Dermis blood vessel endothelial cell (primary cell): ENCODE data around the gene UVSSA. TPM values are rescaled to one million over a fixed set of nuclear protein-coding genes. Genes with fewer than 3 reads are reported as not detected.
A peak's percentile ranks its signal among the peaks of the same experiment; 100 is the strongest.
"Not testable (repeated sequence)": the region's sequence is repeated elsewhere in the genome, so short reads cannot be mapped to it uniquely, and the experiment has no call there.

Source experiments
- DNase-seq: peaks from one replicate; pipeline ENCODE4 v3.0.0; 2010
- total RNA-seq: library from RNA; depleted of rRNA; stranded (reverse); fragments of >200 nt; gene quantifications from 2 replicates; pipeline ENCODE4 v1.2.3, GENCODE V29; 2014

Gene UVSSA
- total RNA-seq, 1 donor from 2014 or later, result 6.1 TPM

DNA sequence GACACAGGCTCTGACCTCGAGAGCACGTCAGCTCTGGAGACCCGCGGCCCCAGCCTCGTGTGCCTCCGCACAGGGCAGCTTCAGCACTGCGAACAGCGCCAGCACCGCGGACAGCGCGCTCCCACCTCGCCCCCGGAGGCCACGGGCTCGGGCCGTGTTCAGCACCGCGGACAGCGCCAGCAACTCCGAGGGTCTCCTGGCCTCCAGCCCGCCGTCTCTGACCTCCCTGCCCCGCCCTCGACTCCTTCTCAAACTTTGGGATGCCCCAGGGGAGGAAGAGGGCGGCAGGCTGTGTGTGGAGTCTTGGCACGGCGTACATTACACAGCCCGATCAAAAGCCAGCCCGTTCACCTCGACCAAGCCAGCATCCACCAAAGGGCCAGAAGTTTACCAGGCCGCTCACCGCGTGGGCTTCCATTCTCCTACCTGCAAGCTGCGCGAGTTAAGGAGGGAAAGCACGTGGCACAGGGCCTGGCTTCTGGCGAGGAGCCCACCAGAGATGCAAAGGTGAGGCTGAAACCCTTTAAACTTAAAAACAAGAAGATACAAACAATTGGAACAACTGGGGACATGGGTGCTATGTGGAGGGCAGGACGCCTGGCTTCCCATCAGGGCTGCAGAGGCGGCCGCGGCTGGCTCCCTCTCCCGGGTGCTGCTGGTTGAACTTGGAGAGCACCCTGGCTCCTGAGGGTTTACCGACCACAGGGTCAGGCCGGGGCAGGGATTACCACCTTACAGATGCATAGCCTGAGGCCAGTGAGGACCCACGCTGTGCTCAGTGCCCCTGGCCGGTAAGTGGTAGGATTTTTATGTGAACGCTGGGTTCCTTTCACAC is 63.7 kb downstream of the UVSSA start:
- DNase-seq, result peak; percentile 62

DNA sequence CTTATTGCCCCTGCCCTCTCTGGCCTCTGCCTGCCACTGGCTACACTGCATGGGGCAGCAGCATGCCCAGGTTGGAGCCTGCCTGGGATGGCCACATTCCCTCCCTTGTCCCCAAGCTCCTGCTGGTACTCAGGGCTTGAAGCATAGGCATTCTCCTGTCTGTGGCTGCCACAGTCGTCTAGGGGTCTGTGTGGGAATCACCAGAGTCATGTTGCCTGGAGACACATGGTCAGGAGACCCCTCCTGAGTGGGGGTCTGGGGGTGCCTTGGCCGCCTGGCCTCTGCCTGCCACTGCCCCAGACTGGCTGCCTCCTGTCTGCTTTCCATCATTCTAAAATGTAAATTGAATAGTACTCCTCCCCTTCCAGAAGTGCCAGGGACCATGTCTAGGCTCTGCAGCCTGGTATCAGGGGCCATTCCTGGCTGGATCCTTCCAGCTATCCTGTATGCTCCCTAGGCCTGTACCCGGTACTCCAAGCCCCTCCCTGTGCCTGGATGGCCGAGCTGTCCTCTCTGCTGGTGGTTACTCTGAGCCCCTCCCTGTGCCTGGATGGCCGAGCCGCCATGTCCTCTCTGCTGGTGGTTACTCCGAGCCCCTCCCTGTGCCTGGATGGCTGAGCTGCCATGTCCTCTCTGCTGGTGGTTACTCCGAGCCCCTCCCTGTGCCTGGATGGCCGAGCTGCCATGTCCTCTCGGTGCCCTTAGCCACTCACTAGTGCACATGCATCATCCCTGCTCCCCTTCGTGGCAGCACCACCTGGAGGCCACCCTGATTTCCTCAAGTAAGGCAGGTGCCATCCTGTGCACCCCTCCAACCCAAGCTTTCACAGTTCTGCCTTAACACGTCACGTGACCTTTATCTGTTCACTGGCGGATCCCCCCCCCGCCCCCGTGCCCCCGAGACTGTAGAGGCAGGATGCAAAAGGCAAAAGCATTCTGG is 64.7 kb downstream of the UVSSA start:
- DNase-seq, result no peak

DNA sequence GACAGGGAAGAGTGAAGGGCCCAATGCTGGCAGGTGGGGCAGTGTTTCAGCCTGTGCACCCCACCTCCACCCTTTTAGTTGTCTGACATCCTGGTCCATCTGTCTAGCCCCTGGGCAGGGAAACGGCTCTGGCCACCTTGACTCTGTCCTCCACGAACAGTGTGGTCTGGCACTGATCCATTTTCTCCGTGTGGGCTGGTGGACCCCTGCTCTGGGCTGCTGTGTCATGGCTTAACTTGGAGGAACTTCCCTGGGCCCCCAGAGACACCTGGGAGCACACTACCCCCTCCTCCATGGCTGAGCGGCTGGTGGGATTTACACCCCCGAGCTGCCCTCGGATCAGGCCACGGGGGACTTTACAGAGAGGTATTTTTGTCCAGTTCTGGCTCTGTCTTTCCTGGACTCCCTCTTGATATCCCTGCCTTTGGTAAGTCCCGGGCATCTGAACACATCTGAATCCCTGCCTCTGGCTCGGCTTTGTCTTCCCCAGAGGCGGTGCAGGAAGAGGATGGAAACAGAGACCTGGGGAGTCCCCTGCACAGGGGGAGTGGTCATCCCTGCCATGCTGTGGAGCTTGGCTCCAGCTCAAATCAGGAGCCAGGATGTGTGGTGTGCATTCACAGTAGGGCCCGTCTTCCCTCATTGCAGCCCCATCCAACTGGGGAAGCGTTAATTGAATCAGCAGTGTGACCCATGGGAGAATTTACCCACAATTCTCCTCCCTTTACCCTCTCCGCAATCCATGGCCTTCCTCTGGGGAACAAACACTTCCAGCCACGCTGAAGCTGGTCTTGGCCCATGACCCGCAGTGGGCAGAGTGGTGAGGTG is 65.6 kb downstream of the UVSSA start:
- DNase-seq, result no peak

DNA sequence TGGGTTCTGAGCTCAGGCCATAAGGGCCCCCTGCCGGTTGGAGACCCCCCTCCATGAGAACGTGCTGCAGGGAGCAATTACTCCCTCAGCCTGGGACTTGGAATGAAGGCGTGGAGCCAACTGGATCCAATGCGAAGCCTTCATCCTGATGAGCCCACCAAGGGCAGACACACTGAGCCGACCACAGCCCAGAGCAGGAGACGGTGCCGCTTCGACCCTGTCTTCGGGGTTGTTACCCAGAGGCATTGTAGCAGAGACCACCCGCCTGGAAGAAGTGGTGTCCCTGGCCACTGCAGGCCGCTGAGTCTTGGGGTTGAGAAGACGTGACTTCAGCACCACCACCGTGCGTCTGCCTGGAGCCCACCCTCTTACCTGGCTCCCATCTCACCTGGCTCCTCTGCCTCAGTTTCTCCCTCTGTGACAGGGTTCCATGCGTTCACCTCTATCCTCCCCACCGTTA is 66.2 kb downstream of the UVSSA start:
- DNase-seq, result no peak

DNA sequence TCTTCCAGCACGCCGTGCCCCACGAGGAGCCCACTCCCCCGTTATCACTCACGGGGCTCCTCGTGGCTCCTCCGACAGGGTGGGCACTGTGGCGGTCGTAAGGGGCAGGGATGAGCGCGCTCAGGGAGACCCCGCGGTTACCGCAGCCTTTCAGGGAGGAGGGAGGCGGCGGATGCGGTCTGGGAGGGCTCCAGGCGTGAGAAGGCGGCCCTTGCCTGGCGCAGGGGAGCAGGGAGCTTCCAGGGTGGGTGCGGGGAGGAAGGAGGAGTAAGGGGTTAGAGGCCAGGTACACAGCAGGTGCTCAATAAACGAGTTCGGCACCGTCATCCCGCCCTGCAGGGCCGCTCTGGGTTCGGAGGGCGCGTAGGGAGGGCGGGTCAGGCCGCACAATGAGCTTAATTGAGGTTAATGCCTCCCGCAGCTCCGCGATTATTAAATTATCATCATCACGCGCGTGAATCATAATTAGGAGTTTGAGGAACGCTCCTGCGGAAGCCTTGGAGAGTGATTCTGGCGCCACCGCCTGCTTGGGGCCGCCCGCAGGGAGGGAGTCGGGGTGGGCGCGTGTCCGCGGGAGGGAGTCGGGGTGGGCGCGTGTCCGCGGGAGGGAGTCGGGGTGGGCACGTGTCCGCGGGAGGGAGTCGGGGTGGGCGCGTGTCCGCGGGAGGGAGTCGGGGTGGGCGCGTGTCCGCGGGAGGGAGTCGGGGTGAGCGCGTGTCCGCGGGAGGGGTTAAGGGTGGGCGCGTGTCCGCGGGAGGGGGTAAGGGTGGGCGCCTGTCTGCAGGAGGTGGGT is 66.9 kb downstream of the UVSSA start:
- DNase-seq, result no peak

DNA sequence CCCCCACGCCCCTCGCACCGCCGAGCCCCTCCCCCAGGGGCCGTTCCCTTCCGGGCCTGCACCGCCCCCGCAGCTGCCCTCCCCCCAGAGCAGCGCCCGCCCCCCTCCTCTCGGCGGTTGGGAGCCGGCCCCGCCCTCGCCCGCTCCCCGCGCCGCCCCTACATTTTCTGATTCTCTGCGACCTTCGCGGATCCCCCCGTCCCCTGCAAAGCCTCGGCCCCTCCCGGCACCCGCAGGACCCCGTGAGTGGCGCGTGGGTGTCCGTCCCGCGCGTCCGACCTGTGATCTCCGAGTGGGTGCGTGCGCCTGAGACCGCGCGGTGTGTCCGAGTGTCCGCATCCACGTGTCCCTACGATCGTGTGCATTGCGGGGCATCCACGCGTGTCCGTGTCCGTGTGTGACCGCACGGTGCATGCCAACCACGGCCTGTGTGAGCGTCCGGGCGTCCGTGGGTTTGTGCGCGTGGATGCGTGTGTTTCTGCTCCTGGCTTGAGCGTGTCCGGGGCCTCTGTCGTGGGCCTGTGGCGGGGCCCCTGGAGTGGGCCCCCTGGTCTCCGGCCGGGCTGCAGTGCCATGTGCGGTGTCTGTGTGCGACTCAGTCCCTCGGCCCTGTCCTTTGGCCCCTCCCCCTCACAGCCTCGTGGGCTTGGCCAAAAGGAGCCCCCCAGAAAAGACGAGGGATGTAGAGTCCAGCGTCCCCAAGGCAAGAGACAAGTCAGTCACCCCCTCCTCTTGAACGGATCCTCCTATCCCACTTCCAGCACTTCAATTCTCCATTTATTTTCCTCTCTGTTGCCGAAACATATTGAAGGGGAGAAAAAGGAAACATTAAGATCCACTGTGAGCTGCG is 68.0 kb downstream of the UVSSA start:
- DNase-seq, result no peak

DNA sequence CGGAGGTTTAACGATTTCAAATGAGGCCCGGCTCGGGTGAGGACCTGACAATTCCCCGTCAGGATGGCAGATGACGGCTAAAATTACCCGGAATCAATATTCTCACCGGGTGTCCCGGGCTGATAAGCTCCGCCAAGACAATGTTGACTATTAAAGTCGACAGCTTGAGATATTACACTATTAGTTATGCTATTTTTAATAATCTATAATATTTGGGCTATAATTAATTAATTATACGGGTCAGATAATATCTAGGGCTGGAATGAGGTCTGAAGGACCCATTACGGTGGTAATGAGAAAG is 68.6 kb downstream of the UVSSA start:
- DNase-seq, result no peak

DNA sequence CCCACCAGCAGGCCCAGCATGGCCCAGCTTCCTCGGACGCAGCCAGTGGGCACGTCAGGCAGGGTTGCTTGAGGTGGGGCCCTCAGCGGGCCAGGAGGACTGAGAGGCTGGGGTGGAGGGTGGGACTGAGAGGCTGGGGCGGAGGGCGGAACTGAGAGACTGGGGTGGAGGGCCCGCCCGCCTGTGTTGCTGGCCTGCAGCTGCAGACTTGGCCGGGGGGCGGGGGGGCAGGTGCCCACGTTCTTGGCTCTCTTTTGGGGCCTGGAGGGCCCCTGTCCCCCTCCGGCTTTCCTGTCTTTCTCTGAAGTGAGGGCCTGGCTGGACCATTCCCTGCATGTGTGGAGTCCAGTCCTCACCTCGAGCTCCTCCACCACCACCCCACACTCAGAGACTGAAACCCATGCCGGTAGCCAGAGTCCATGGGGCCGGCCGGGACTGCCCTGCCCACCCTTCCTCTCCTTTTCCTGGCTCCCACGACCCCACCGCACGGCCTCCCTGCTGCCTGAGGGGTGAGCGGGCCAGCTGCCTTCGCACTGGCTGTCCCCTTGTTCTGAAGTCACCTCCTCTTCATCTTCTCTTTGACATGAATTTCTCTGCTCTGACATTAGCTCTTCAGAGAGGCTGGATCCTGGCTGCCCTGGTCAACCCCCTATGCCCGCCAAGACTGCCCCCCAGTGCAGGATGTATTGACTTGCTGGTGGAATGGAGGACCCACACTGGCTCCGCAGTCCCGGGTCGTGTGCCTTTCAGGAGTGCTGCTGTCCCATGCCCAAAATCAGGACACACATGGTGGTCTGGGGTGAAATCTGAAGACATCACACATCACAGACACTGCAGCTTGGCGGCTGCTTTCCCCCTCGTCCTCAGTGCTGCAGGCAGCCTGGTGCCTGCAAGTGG is 69.3 kb downstream of the UVSSA start:
- DNase-seq, result no peak

DNA sequence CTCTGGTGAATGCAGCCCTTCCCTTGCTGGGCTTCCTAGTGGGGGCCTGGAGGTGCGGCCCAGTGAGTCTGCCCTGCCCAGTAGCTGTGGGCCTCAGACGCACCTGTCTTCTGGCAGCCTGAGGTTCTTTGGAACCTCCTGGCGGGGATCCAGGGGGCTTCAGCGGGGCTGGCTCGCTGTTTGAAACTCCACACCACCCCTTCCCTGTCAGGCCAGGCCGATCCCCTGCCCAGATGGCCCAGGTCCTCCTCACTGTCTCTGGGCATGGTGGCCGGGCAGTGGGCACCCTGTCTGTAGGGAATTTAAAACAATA is 69.9 kb downstream of the UVSSA start:
- DNase-seq, result no peak

DNA sequence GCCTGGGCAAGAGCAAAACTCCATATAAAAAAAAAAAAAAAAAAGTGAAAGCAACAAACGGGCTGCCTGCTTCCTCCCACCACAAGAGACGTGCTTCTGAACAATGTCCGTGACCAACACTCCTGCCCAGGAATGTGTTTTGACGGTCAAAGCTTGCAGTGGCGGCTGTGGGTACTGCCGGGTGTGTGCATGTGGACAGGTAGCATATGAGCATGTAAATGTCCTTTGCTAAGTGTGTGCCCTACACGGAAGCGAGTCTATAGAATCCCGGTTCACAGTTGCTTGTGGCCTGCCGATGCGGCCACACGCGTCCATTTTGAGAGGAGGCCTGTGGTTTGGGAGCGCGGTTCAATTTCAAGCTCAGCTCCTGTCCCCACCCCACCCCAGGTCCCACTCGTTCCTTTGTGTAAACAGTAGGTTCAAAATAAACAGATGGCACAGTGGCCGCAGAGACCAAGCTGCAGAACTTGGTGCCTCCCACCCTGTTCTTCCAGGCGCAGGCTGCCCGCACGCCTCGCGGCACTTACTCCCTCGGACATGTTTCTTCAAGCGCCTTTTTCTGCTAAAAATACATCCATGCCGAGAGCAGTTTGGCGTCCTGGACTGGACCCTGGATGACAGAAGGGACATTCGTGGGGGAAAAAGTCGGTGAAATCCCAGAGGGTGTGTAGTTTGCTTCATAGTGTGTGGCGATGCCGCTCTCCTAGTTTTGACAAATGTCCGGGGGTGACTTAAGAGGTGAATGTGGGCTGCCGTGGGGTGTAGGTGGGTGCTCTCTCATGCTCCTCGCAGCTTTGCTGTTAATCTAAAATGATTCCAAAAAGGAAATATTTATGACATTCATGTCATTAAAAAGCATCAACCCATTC is 70.7 kb downstream of the UVSSA start:
- no peak for DNase-seq

DNA sequence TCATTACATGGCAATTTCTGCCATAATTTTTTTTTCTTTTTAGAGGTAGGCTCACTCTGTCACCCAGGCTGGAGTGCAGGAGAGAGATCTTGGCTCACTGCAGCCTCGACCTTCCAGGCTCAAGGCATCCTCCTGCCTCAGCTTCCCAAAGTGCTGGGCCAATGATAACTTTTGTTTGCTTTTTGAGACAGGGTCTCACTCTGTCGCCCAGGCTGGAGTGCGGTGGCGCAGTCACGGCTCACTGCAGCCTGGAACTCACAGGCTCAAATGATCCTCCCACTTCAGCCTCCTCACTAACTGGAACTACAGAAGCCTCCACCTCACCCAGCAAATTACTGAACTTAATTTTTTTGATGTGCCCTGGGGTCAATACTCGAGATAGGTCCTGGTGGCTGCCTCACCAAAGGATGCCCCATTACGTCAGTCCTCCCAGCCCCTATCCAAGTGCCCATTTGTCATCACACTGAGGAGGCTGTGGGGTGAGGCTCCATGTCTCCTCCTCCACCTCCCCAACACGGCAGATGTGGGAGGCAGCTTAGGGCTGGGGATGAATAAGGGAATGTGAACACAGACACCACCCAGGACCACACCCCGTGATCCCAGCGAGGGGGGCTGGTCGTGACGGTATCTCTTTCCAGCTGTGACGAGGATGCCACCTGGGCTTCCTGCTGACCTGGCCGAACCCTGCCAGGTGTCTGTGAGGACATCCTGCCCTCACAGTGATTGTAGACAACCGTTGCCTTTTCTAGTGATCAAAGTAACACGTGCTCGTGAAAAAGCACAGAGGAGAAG is 71.7 kb downstream of the UVSSA start:
- DNase-seq, result no peak

DNA sequence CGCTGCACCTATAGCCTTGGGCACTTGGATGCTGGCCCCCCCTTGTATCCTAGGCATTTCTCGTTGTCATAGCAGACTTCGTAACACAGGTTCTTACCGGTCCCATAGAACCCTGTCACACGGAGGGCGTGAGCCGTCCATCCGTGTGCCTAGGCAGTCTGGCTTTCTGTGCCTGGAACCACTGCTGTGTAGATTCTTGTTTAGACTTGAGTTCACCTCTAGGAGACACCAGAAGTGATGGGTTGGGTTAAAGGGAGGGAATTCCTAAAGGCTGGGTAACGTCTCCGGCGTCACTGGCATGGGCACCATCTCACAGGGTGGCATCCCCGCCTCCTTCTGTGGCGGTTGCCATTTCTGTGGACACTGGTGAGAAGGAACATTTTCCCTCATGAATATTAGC is 72.7 kb downstream of the UVSSA start:
- no peak for DNase-seq

DNA sequence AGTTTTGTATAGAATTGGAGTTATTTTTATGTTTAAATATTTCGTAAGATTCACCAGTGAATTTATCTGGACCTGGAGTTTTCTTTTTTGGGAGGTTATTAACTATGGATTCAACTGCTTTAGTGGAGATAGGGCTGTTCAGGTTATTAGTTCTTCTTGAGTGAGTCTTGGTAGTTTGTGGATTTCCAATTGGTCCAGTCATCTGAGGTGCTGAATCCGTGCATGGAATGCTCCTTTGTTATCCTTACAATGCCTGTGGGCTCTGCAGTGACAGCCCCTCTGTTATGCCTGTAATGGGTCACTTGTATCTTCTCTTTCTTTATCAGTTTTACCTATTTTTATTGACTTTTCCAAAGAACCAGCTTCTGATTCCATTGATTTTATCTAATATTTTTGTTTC is 74.6 kb downstream of the UVSSA start:
- no peak for DNase-seq

DNA sequence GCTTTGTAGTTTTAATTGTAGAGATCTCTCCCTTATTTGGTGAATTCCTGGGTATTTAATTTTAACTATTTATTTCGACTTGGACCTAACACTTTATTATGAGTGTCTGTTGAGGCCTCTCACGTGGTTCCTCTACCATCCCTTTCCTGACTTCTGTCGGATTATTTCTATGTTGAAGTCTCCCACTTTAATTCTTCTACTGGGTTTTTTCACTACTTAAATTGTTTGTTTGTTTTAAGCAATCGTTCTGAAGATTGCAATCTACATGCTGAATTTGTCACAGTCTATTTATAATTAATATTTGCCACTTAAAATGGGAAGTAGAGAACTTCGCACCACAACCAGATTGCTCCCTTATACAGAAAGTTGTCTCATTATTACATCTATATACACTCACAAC is 80.0 kb downstream of the UVSSA start:
- no peak for DNase-seq

DNA sequence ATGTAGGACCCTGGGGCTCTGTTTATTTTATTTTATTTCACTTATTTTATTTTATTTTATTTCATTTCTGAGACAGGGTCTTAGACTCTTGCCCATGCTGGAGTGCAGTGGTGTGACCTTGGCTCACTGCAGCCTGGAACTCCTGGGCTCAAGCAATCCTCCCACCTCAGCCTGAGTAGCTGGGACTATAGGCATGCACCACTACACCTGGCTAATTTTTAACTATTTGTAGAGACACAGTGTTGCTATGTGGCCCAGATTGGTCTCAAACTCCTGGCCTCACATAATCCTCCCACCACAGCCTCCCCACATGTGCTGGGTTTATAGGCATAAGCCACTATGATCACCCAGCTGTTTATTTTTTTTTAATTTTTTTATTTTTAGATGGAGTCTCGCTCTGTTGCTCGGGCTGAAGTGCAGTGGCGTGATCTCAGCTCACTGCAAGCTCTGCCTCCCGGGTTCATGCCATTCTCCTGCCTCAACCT is 96.7 kb downstream of the UVSSA start:
- DNase-seq, result not testable (repeated sequence)
